ENCODE measurements around the gene SLC46A1.

GRCh38 chr17:28364665-28365363, 41.2 kb downstream of the SLC46A1 start, which contains the start of gene SEBOX:
- TF ChIP-seq, protein P1, sequence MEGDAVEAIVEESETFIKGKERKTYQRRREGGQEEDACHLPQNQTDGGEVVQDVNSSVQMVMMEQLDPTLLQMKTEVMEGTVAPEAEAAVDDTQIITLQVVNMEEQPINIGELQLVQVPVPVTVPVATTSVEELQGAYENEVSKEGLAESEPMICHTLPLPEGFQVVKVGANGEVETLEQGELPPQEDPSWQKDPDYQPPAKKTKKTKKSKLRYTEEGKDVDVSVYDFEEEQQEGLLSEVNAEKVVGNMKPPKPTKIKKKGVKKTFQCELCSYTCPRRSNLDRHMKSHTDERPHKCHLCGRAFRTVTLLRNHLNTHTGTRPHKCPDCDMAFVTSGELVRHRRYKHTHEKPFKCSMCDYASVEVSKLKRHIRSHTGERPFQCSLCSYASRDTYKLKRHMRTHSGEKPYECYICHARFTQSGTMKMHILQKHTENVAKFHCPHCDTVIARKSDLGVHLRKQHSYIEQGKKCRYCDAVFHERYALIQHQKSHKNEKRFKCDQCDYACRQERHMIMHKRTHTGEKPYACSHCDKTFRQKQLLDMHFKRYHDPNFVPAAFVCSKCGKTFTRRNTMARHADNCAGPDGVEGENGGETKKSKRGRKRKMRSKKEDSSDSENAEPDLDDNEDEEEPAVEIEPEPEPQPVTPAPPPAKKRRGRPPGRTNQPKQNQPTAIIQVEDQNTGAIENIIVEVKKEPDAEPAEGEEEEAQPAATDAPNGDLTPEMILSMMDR (IDR thresholded peaks at IDR 0.05), result no peak
- TF ChIP-seq POLR2AphosphoS5 (IDR thresholded peaks at IDR 0.05), result no peak
- TF ChIP-seq POLR2A (IDR thresholded peaks at IDR 0.05), result no peak
